Stimulated activated CD8-positive, alpha-beta memory T cell treated with anti-CD3 and anti-CD28 coated beads, Interleukin-4, amount 100 ng/mL, for 48 hours (primary cell): ENCODE results near the gene POLR3H.
"Not testable (repeated sequence)": the region's sequence is repeated elsewhere in the genome, so short reads cannot be mapped to it uniquely, and the experiment has no call there.

Experiments used
- DNase-seq: peaks from one replicate; pipeline ENCODE4 v3.0.0-alpha.2; 2020

Gene POLR3H

DNA sequence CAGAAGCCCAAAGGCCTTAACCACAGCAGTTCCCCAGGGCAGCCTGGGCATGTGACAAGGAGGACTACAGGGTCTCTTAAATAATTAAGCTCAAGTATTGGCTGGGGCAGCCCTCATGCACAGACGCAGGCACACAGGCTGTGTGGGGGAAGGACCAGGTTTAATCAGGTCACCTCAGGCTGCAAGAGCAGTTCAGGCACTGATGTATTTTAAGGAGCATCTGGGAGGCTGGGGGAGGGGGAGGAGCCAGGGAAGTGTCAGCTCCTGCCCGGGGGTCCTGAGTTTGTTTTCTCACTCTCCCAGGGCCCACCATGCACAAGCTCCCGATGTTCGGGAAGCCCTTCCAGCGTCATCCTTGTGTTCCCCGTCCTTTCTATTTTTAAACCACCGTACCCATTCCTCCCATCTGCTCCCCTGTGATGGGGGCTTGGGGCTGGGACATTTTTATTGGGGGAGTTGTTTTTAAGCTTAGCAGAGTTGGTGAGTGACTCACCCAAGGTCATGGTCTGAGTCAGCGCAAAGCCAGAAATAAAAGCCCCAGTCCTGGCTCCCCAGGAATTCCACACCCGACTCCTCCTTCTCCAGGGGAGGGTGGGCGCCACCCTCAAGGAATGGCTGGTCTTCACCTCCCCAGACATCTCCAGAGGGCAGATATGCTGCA is 18.9 kb upstream of the POLR3H start:
- DNase-seq = no peak

GRCh38 chr22:41562461-41562860 is 18.2 kb upstream of the POLR3H start:
- no peak for DNase-seq

- DNase-seq = no peak
Observed at GRCh38 chr22:41561788-41562187, 17.5 kb upstream of the POLR3H start.

- DNase-seq = no peak
Observed at GRCh38 chr22:41561335-41561734, 17.1 kb upstream of the POLR3H start.

GRCh38 chr22:41560095-41560471 is 15.8 kb upstream of the POLR3H start:
- DNase-seq = no peak

GRCh38 chr22:41558241-41558630 is 14.0 kb upstream of the POLR3H start:
- DNase-seq = not testable (repeated sequence)

- DNase-seq = no peak
Observed at GRCh38 chr22:41557401-41558240, 13.4 kb upstream of the POLR3H start.

GRCh38 chr22:41556561-41556960 is 12.3 kb upstream of the POLR3H start:
- no peak for DNase-seq

- DNase-seq = no peak
Observed at GRCh38 chr22:41555325-41555982, 11.2 kb upstream of the POLR3H start.

GRCh38 chr22:41551877-41552582 is 7.8 kb upstream of the POLR3H start:
- DNase-seq = no peak

DNA sequence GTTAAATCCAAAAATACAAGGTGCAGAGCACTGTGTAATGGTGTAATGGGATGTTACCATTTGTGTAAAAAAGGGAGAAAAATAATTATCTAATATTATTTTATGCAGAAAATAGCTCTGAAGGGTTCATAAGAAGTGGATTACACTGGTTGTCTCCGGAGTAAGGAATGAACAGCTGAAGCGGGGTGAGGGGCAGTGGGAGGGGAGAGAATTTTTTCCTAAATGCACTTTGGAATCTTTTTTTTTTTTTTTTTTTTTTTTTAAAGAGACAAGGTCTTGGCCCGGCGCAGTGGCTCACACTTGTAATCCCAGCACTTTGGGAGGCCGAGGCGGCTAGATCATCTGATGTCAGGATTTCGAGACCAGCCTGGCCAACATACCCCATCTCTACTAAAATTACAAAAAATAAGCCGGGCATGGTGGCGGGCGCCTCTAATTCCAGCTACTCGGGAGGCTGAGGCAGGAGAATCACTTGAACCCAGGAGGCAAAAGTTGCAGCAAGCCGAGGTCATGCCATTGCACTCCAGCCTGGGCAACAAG is 6.8 kb upstream of the POLR3H start:
- DNase-seq = no peak

DNA sequence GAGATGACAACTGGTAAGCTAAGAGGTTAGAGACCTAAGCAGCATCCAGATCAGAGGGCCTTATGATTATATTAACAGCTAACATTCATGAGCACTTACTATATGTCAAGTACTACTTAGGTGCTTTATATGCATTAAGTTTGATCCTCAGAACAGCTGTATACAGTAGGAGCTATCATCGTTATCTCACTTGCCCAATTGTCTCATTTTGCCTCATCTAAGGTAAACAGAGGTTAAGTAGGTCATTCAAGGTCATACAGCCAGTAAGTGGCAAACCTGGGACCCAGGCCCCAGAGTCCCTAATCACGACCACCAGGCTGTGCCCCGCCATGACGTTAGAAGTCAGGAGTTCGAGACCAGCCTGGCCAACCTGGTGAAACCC is 4.6 kb upstream of the POLR3H start:
- no peak for DNase-seq

- DNase-seq = no peak
Observed at GRCh38 chr22:41544671-41545476, 604 bp upstream of the POLR3H start.

- DNase-seq = no peak
Observed at GRCh38 chr22:41542224-41542623, 2.0 kb downstream of the POLR3H start.

DNA sequence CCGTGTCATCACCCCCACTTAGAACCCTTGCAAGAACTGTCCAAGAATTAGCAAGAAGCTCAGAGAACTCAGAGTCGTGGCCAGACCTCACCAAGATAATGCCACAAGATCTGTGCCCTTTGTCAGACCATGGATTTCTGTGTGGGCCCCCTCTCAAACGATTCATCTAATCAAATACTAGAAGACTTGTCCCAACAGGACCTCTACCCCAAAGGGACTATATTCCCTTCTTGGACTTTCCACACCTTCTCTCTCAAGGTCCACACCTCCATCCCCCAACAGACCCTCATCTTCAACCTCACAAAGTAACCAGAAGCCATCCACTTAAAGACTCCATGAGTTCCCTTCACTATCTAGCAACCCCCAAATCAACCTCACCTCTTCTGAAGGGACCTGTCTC is 2.8 kb downstream of the POLR3H start:
- DNase-seq = no peak

- DNase-seq = no peak
Observed at GRCh38 chr22:41540365-41540764, 3.9 kb downstream of the POLR3H start.

DNA sequence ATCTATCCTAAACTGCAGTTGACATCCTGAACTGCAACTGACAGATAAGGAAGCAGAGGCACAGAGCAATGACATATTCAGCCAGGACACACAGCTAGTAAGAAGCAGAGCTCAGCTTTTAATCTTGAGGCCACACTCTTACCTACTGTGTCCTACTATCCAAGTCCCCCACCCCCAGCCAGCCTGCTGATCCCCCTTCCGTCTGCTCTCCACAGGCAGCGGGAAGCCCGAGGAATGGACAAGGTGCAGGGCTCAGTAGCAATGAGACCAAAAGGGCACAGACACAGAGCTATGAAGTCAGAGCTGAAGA is 4.3 kb downstream of the POLR3H start:
- no peak for DNase-seq

GRCh38 chr22:41539146-41540005 is 4.9 kb downstream of the POLR3H start:
- no peak for DNase-seq

- no peak for DNase-seq
Observed at GRCh38 chr22:41538583-41538982, 5.7 kb downstream of the POLR3H start.

GRCh38 chr22:41537203-41537602 is 7.1 kb downstream of the POLR3H start:
- no peak for DNase-seq

DNA sequence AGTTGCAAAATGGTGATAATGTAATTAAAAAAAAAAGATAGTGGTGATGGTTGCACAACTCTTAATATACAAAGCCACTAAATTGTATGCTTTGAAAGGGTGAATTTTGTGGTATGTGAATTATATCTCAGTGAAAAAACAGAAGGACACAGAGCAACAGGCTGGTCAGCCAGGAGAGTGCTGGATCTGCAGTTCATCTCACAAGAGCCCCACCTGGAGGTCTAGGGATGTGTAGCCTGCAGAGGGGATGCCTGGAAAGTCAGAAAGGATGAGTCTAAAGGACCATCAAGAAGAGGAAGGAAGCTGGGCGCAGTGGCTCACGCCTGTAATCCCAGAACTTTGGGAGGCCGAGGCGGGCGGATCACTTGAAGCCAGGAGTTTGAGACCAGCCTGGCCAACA is 9.0 kb downstream of the POLR3H start:
- DNase-seq = no peak
